AG09319 (cell line): Measurements from ENCODE around the gene LRRC3.
"Not testable (repeated sequence)": the region's sequence is repeated elsewhere in the genome, so short reads cannot be mapped to it uniquely, and the experiment has no call there.

ENCODE experiments used
- DNase-seq: peaks from one replicate; pipeline ENCODE4 v3.0.0-alpha.2; 2010; ENCODE audit warnings: low read depth; ENCODE audit errors: extremely low read depth
- CTCF ChIP-seq: IDR thresholded peaks from 2 replicates; pipeline ENCODE4 v1.5.1; 2011; ENCODE audit warnings: low read depth, mild to moderate bottlenecking, inconsistent platforms, low read length, moderate library complexity

The LRRC3 gene

GRCh38 chr21:44477712-44478111 is 22.4 kb downstream of the LRRC3 start:
- no peak for DNase-seq
- no peak for TF ChIP-seq CTCF

- TF ChIP-seq CTCF = no peak
- DNase-seq = no peak
Observed at GRCh38 chr21:44478124-44478800, 23.0 kb downstream of the LRRC3 start.

- TF ChIP-seq CTCF = no peak
- no peak for DNase-seq
Observed at GRCh38 chr21:44478801-44479167, 23.5 kb downstream of the LRRC3 start.

- peak; percentile 45 for TF ChIP-seq CTCF
- DNase-seq = not testable (repeated sequence)
Observed at GRCh38 chr21:44479556-44480199, 24.4 kb downstream of the LRRC3 start.

GRCh38 chr21:44480200-44481053 is 25.1 kb downstream of the LRRC3 start:
- DNase-seq = no peak
- no peak for TF ChIP-seq CTCF

- no peak for TF ChIP-seq CTCF
- no peak for DNase-seq
Observed at GRCh38 chr21:44482581-44483287, 27.4 kb downstream of the LRRC3 start.
